Liver (tissue), 9 donors: ENCODE measurements around the gene NF1. TPM values are rescaled to one million over a fixed set of nuclear protein-coding genes. Genes with fewer than 3 reads are reported as not detected.

Experiments
- DNase-seq: peaks from one replicate; pipeline ENCODE4 v3.0.0-alpha.2; 2017; ENCODE audit warnings: low spot score
- H3K27ac ChIP-seq, 2 donors: one replicate each; pipeline ENCODE4 v1.7.0; 2013; ENCODE audit warnings: inconsistent platforms in 2 of 2, low read length in 2 of 2, control low read depth in 1 of 2, low read depth in 1 of 2, mild to moderate bottlenecking in 1 of 2
- H3K27me3 ChIP-seq, 4 donors: one replicate each; pipeline versions ENCODE4 v1.6.1 to v1.7.0; 2013; ENCODE audit warnings: low read length in 3 of 4, inconsistent platforms in 1 of 4, mild to moderate bottlenecking in 1 of 4, moderate library complexity in 1 of 4; ENCODE audit not compliant: control insufficient read depth in 4 of 4, insufficient read depth in 4 of 4
- H3K36me3 ChIP-seq, 4 donors: one replicate each; pipeline versions ENCODE4 v1.6.1 to v1.7.0; 2013; ENCODE audit warnings: low read length in 3 of 4, mild to moderate bottlenecking in 3 of 4, low read depth in 1 of 4, moderate library complexity in 1 of 4; ENCODE audit not compliant: control insufficient read depth in 4 of 4, insufficient read depth in 3 of 4
- H3K4me1 ChIP-seq, 4 donors: one replicate each; pipeline versions ENCODE4 v1.6.1 to v1.7.0; 2013; ENCODE audit warnings: low read length in 3 of 4, mild to moderate bottlenecking in 3 of 4, moderate library complexity in 1 of 4; ENCODE audit not compliant: control insufficient read depth in 4 of 4, insufficient read depth in 4 of 4
- H3K4me3 ChIP-seq, 3 donors: one replicate each; pipeline versions ENCODE4 v1.6.1 to v1.7.0; 2013; ENCODE audit warnings: low read length in 3 of 3, control low read depth in 1 of 3, low read depth in 1 of 3, mild to moderate bottlenecking in 1 of 3
- H3K9ac ChIP-seq, 2 donors: one replicate each; pipeline ENCODE4 v1.7.0; 2013; ENCODE audit warnings: low read length in 2 of 2, mild to moderate bottlenecking in 2 of 2, moderate library complexity in 2 of 2, control low read depth in 1 of 2, low read depth in 1 of 2
- H3K9me3 ChIP-seq, 4 donors: one replicate each; pipeline versions ENCODE4 v1.6.1 to v1.7.0; 2013; ENCODE audit warnings: low read length in 3 of 4; ENCODE audit not compliant: control insufficient read depth in 4 of 4
- ATF3 ChIP-seq: IDR thresholded peaks from 2 replicates; pipeline ENCODE4 v1.6.1; 2016; ENCODE audit warnings: antibody characterized with exemption
- CTCF ChIP-seq: fragments of 150-350 bp; IDR thresholded peaks from 2 replicates; pipeline ENCODE4 v1.5.1; 2017; ENCODE audit warnings: improper control_type of control experiment, low read depth, low read length; ENCODE audit not compliant: missing input control
- EGR1 ChIP-seq, 2 donors: IDR thresholded peaks; 2 replicates each; pipeline ENCODE4 v1.6.1; 2016 to 2018; ENCODE audit warnings: antibody characterized with exemption in 2 of 2, low read depth in 2 of 2
- FOXA1 ChIP-seq: IDR thresholded peaks from 2 replicates; pipeline ENCODE4 v1.6.1; 2016; ENCODE audit warnings: antibody characterized with exemption
- FOXA2 ChIP-seq: IDR thresholded peaks from 2 replicates; pipeline ENCODE4 v1.6.1; 2016; ENCODE audit warnings: antibody characterized with exemption
- GABPA ChIP-seq, 2 donors: IDR thresholded peaks in 1 of 2; conservative IDR thresholded peaks in 1 of 2; 2 replicates each; pipeline ENCODE4 v1.6.1; 2016; ENCODE audit warnings: antibody characterized with exemption in 2 of 2, mild to moderate bottlenecking in 1 of 2, moderate library complexity in 1 of 2
- HNF4A ChIP-seq, 2 donors: conservative IDR thresholded peaks; 2 replicates each; pipeline ENCODE4 v1.6.1; 2016; ENCODE audit warnings: antibody characterized with exemption in 2 of 2, mild to moderate bottlenecking in 2 of 2
- HNF4G ChIP-seq: IDR thresholded peaks from 2 replicates; pipeline ENCODE4 v1.6.1; 2016; ENCODE audit warnings: antibody characterized with exemption
- JUND ChIP-seq, 2 donors: IDR thresholded peaks; 2 replicates each; pipeline ENCODE4 v1.6.1; 2016; ENCODE audit warnings: antibody characterized with exemption in 2 of 2
- NR2F2 ChIP-seq: IDR thresholded peaks from 2 replicates; pipeline ENCODE4 v1.6.1; 2016; ENCODE audit warnings: antibody characterized with exemption
- RAD21 ChIP-seq, 2 donors: IDR thresholded peaks; 2 replicates each; pipeline ENCODE4 v1.6.1; 2016; ENCODE audit warnings: antibody characterized with exemption in 2 of 2, mild to moderate bottlenecking in 2 of 2
- RXRA ChIP-seq, 2 donors: IDR thresholded peaks; 2 replicates each; pipeline ENCODE4 v1.6.1; 2017 to 2018; ENCODE audit warnings: antibody characterized with exemption in 2 of 2, mild to moderate bottlenecking in 1 of 2
- SP1 ChIP-seq: IDR thresholded peaks from 2 replicates; pipeline ENCODE4 v1.6.1; 2018; ENCODE audit warnings: antibody characterized with exemption, mild to moderate bottlenecking
- WGBS: extraction: QIAGEN DNeasy Blood & Tissue Kit; methylation state at CpG from one replicate; pipeline ENCODE4 v1.1.7; 2013; 5-methylcytosine and 5-hydroxymethylcytosine counted together
- polyA plus RNA-seq, 2 donors: library from polyadenylated mRNA; stranded (reverse) in 1 of 2; unstranded in 1 of 2; fragments of 200-250 nt in 1 of 2; fragments of >200 nt in 1 of 2; fragmentation: Nextera tagmentation in 1 of 2; extraction: Ambion mirVana in 1 of 2; gene quantifications; one replicate each; pipeline versions ENCODE4 v1.2.1 to v1.2.3, GENCODE V29; 2013 to 2015
- total RNA-seq, 2 donors: library from RNA; depleted of rRNA; stranded (reverse); fragments of >200 nt; gene quantifications; one replicate each; pipeline ENCODE4 v1.2.3, GENCODE V29; 2014
- TF ChIP-seq, protein P1 (sequence below): IDR thresholded peaks from 2 replicates; pipeline ENCODE4 v1.6.1; 2016; ENCODE audit warnings: antibody characterized with exemption
- TF ChIP-seq, protein P2 (sequence below): IDR thresholded peaks from 2 replicates; pipeline ENCODE4 v1.6.1; 2016; ENCODE audit warnings: antibody characterized with exemption
- TF ChIP-seq, protein P3 (sequence below): IDR thresholded peaks from 2 replicates; pipeline ENCODE4 v1.6.1; 2016; ENCODE audit warnings: antibody characterized with exemption, mild to moderate bottlenecking
- donor health status: healthy.
- donor health status: healthy.
- donor health status: healthy.
- donor health status: healthy.
- donor health status: healthy.

Gene NF1
- total and polyA plus RNA-seq, 4 donors, result 4.6 to 42.6 (median 13.5) TPM

DNA sequence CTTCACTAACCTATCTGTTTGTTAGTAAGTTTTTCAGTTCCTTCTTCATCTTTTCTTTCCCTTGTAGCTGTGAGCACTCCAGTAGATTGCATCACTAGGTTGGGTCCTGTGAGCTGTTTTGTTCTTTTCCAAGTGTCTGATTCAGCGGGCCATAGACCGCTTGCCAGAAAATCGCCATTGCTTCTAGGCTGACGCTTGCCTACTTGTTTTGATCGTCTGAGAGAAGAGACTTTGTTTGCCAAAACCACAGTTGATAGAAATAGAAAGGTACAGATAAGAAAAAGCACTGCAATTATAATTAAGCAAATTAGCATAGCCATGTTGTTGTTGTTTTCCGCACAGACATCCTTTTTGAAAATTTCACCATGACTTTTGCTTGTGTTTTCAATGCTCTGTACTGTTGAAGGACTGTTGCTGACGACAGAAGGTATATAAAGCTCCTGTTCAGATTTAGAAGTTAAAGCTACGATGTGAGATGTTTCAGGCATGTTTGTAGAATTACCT, 223.6 kb downstream of the NF1 start:
- Histone ChIP-seq H3K27ac (peak overlapping the region; percentile 49 to 57), H3K36me3 (no peaks in the 10 kb centered on the region), H3K27me3 (no peaks in the 10 kb centered on the region), H3K9ac (peak overlapping the region; percentile 21 to 27), H3K4me1 (no peaks in the 10 kb centered on the region), H3K4me3 (no peak overlapping the region), H3K9me3 (no peaks in the 10 kb centered on the region)
- 76% methylated on average over 8 of the region's 8 CpGs for WGBS
- no peak for DNase-seq
- TF ChIP-seq JUND (IDR thresholded peaks at IDR 0.05), result no peak
- TF ChIP-seq RXRA (IDR thresholded peaks at IDR 0.05), result no peak
- TF ChIP-seq, protein P1, sequence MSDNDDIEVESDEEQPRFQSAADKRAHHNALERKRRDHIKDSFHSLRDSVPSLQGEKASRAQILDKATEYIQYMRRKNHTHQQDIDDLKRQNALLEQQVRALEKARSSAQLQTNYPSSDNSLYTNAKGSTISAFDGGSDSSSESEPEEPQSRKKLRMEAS, result no peak
- no peak for TF ChIP-seq EGR1 (IDR thresholded peaks at IDR 0.05; ENCODE audit: low read depth in 2 of 2)
- no peak for TF ChIP-seq HNF4G
- no peak for TF ChIP-seq GABPA (IDR thresholded peaks at IDR 0.05 in 1 of 2, conservative IDR thresholded peaks at IDR 0.05 in 1 of 2)
- no peak for TF ChIP-seq RAD21 (IDR thresholded peaks at IDR 0.05)
- no peak for TF ChIP-seq ATF3
- TF ChIP-seq NR2F2, result no peak

- Histone ChIP-seq H3K4me1 (no peaks in the 10 kb centered on the region), H3K9me3 (no peaks in the 10 kb centered on the region), H3K27me3 (no peaks in the 10 kb centered on the region), H3K27ac (peak overlapping the region; percentile 49 to 57), H3K36me3 (no peaks in the 10 kb centered on the region), H3K4me3 (no peak overlapping the region), H3K9ac (peak overlapping the region; percentile 27 to 74)
- 77% methylated on average over 5 of the region's 5 CpGs for WGBS
- TF ChIP-seq HNF4A (conservative IDR thresholded peaks at IDR 0.05), result no peak
- no peak for DNase-seq
Measured at GRCh38 chr17:31318851-31319661, 224.3 kb downstream of the NF1 start.

DNA sequence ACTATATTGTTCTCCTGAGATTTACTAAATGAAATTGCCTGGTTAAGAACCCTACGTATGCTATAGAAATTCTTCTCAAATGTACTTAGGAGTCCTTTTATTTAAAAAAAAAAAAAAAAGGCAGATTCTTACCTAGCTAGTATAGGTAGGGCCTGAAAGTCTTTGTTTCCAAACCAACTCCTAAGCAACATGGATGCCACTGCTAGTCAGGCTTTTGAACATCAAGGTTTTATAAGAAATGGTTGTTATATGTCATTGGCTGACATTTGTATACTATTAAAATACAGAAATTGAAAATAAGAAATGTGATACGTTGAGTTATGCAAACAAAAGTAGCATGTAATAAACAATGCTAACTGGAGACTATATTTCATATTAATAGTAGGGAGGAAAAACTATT, 225.5 kb downstream of the NF1 start:
- H3K9me3 ChIP-seq, result no peaks in the 10 kb centered on the region
- H3K9ac ChIP-seq, result peak overlapping the region in 1 of 2 donors; percentile 76
- no peaks in the 10 kb centered on the region for H3K4me1 ChIP-seq
- peak overlapping the region in 1 of 2 donors; percentile 59 for H3K27ac ChIP-seq
- DNase-seq, result no peak
- no peaks in the 10 kb centered on the region for H3K36me3 ChIP-seq
- H3K4me3 ChIP-seq, result no peak overlapping the region
- TF ChIP-seq FOXA2 (no peak), ATF3 (no peak), NR2F2 (no peak), CTCF (no peak), SP1 (no peak), EGR1 (IDR thresholded peaks at IDR 0.05; ENCODE audit: low read depth in 2 of 2) (no peak), GABPA (IDR thresholded peaks at IDR 0.05 in 1 of 2, conservative IDR thresholded peaks at IDR 0.05 in 1 of 2) (no peak), RXRA (IDR thresholded peaks at IDR 0.05) (no peak), FOXA1 (no peak)
- TF ChIP-seq, protein P2, sequence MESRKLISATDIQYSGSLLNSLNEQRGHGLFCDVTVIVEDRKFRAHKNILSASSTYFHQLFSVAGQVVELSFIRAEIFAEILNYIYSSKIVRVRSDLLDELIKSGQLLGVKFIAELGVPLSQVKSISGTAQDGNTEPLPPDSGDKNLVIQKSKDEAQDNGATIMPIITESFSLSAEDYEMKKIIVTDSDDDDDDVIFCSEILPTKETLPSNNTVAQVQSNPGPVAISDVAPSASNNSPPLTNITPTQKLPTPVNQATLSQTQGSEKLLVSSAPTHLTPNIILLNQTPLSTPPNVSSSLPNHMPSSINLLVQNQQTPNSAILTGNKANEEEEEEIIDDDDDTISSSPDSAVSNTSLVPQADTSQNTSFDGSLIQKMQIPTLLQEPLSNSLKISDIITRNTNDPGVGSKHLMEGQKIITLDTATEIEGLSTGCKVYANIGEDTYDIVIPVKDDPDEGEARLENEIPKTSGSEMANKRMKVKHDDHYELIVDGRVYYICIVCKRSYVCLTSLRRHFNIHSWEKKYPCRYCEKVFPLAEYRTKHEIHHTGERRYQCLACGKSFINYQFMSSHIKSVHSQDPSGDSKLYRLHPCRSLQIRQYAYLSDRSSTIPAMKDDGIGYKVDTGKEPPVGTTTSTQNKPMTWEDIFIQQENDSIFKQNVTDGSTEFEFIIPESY, result no peak
- TF ChIP-seq, protein P3, sequence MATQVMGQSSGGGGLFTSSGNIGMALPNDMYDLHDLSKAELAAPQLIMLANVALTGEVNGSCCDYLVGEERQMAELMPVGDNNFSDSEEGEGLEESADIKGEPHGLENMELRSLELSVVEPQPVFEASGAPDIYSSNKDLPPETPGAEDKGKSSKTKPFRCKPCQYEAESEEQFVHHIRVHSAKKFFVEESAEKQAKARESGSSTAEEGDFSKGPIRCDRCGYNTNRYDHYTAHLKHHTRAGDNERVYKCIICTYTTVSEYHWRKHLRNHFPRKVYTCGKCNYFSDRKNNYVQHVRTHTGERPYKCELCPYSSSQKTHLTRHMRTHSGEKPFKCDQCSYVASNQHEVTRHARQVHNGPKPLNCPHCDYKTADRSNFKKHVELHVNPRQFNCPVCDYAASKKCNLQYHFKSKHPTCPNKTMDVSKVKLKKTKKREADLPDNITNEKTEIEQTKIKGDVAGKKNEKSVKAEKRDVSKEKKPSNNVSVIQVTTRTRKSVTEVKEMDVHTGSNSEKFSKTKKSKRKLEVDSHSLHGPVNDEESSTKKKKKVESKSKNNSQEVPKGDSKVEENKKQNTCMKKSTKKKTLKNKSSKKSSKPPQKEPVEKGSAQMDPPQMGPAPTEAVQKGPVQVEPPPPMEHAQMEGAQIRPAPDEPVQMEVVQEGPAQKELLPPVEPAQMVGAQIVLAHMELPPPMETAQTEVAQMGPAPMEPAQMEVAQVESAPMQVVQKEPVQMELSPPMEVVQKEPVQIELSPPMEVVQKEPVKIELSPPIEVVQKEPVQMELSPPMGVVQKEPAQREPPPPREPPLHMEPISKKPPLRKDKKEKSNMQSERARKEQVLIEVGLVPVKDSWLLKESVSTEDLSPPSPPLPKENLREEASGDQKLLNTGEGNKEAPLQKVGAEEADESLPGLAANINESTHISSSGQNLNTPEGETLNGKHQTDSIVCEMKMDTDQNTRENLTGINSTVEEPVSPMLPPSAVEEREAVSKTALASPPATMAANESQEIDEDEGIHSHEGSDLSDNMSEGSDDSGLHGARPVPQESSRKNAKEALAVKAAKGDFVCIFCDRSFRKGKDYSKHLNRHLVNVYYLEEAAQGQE, result no peak
- 82% methylated on average over 2 of the region's 2 CpGs for WGBS
- no peaks in the 10 kb centered on the region for H3K27me3 ChIP-seq
